ENCODE measurements around the gene PCF11. TPM values are rescaled to one million over a fixed set of nuclear protein-coding genes. Genes with fewer than 3 reads are reported as not detected.
"Not testable (repeated sequence)": the region's sequence is repeated elsewhere in the genome, so short reads cannot be mapped to it uniquely, and the experiment has no call there.

The PCF11 gene, protein sequence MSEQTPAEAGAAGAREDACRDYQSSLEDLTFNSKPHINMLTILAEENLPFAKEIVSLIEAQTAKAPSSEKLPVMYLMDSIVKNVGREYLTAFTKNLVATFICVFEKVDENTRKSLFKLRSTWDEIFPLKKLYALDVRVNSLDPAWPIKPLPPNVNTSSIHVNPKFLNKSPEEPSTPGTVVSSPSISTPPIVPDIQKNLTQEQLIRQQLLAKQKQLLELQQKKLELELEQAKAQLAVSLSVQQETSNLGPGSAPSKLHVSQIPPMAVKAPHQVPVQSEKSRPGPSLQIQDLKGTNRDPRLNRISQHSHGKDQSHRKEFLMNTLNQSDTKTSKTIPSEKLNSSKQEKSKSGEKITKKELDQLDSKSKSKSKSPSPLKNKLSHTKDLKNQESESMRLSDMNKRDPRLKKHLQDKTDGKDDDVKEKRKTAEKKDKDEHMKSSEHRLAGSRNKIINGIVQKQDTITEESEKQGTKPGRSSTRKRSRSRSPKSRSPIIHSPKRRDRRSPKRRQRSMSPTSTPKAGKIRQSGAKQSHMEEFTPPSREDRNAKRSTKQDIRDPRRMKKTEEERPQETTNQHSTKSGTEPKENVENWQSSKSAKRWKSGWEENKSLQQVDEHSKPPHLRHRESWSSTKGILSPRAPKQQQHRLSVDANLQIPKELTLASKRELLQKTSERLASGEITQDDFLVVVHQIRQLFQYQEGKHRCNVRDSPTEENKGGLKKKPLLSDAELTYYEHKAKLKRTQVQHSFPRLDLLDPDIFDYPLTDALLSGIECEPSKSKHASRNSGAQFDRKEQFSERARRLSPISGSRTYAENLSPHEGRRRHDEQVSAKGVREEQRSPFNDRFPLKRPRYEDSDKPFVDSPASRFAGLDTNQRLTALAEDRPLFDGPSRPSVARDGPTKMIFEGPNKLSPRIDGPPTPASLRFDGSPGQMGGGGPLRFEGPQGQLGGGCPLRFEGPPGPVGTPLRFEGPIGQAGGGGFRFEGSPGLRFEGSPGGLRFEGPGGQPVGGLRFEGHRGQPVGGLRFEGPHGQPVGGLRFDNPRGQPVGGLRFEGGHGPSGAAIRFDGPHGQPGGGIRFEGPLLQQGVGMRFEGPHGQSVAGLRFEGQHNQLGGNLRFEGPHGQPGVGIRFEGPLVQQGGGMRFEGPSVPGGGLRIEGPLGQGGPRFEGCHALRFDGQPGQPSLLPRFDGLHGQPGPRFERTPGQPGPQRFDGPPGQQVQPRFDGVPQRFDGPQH (N-terminal part only)
- 6.9 and 9.8 TPM in 2 replicates for total RNA-seq (2014; rRNA removed; shearing (Covaris generic); ENCODE audit: low replicate concordance)

GRCh38 chr11:83156996-83157593 lies at the start of gene PCF11:
Gene PCF11 (plus strand): TSS chr11:83157131. CDS start chr11:83157440, 309 bp downstream.
- in situ Hi-C loops (cut with HindIII; ENCODE audit: low pct_unique_long_range_greater_than_20kb, low sequenced_read_pairs): no loop called here
- DNase-seq (ENCODE audit: low read depth): no peak

- no peak for DNase-seq (ENCODE audit: low read depth)
- in situ Hi-C loops (cut with HindIII; ENCODE audit: low pct_unique_long_range_greater_than_20kb, low sequenced_read_pairs): no loop called here
Measured at GRCh38 chr11:83112886-83113285, 44.0 kb upstream of the PCF11 start.

GRCh38 chr11:83115026-83115425 lies 41.9 kb upstream of the PCF11 start:
- DNase-seq (ENCODE audit: low read depth): no peak
- in situ Hi-C loops (cut with HindIII; ENCODE audit: low pct_unique_long_range_greater_than_20kb, low sequenced_read_pairs): no loop called here

DNA sequence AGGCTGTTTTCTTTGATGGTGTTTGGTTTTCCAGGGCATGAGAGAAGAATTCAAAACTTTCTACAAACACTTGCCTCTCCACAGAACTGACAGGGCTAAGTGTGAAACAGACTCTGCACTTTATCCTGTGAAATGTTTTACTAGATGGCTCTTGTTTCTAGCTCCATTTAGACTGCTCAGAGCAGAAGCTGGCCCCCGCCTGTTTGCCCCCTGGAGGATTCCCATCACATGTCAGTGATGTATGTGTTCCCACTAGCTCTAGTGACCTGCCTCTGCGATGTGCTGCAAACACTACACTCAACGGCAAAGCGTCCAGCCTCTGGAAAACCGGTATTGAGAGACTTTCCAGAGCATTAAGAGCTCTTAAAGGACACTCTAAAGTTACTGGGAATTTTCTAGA lies 41.4 kb upstream of the PCF11 start:
- in situ Hi-C loops (cut with HindIII; ENCODE audit: low pct_unique_long_range_greater_than_20kb, low sequenced_read_pairs): no loop called here
- no peak for DNase-seq (ENCODE audit: low read depth)

DNA sequence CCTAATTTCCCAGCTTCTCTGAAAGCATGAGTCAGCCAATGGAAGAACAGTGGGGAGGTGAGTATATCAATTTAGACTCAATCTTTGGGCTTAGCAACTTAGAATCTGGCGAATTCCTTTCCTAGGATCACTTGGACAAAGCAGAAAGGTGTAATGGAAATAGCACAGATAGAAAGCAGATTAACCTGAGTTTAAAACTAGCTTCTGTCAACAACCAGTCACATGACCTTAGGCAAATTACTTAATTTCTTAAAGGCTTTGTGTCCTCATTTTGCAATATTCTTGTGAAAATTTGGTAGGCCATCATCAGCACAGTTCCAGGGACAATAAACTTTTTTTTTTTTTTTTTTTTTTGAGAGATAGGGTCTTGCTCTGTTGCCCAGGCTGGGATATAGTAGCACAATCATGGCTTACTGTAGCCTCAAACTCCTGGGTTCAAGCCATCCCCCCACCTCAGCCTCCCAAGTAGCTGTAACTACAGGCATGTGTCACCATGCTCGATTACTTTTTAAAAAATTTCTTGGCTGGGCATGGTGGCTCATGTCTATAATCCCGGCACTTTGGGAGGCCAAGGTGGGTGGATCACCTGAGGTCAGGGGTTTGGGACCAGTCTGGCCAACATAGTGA lies 40.8 kb upstream of the PCF11 start:
- in situ Hi-C loops (cut with HindIII; ENCODE audit: low pct_unique_long_range_greater_than_20kb, low sequenced_read_pairs): no loop called here
- no peak for DNase-seq (ENCODE audit: low read depth)

DNA sequence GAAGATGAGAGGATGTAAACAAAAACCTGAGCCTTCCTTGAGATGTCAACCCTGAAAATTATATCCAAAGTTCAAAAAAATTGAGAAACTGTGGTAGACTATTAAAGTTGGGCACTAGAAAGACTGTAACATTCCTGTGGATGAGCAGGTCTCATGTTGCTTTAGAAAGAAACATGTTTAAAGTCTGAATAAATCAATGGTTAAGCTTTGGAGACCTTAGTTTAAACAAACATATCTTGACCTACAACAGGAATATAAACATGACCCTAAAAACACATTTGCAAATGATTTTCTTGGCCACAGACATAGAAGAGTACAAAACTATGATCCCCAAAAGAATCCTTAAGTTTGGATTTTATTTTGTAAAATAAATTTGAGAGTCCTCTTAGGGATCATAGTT lies 38.1 kb upstream of the PCF11 start:
- in situ Hi-C loops (cut with HindIII; ENCODE audit: low pct_unique_long_range_greater_than_20kb, low sequenced_read_pairs): no loop called here
- no peak for DNase-seq (ENCODE audit: low read depth)

DNA sequence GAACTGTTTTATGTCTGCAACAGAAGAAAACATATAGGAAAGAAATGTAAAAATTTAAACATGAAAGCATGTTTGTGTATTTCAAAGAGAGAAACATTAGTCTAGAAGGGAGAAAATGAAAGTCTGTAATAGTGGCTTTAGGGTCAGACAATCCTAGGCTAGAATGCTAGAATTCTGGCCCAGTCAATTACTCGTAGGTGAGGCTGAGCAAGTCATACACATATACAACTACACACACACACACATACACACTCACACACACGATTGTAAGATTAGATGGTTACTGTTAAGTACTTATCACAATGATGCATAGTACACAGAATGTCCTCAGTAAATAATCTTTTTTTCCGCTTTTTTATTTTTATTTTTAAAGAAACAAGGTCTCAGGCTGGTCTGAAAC lies 37.7 kb upstream of the PCF11 start:
- DNase-seq (ENCODE audit: low read depth): no peak
- in situ Hi-C loops (cut with HindIII; ENCODE audit: low pct_unique_long_range_greater_than_20kb, low sequenced_read_pairs): no loop called here

DNA sequence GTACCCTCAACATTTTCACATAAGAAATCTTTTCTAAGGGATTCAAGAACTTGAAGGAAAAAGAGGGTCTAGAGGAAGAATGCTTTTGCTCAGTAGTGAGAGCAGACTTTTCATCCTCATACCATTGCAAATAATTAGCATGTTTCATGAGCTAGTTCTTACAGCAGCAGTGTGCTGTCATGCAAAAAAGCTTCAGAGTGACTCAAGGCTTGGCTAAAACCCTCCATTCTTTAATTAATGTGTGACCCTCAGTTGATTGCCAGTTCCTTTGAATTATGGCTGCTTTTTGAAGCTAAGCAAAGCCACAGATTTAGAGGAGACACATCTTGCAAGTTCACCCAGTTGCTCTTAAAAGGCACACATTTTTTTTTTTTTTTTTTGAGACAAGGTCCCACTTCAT lies 36.6 kb upstream of the PCF11 start:
- in situ Hi-C loops (cut with HindIII; ENCODE audit: low pct_unique_long_range_greater_than_20kb, low sequenced_read_pairs): no loop called here
- no peak for DNase-seq (ENCODE audit: low read depth)

- in situ Hi-C loops (cut with HindIII; ENCODE audit: low pct_unique_long_range_greater_than_20kb, low sequenced_read_pairs): no loop called here
- DNase-seq (ENCODE audit: low read depth): no peak
Measured at GRCh38 chr11:83122050-83122449, 34.9 kb upstream of the PCF11 start.

DNA sequence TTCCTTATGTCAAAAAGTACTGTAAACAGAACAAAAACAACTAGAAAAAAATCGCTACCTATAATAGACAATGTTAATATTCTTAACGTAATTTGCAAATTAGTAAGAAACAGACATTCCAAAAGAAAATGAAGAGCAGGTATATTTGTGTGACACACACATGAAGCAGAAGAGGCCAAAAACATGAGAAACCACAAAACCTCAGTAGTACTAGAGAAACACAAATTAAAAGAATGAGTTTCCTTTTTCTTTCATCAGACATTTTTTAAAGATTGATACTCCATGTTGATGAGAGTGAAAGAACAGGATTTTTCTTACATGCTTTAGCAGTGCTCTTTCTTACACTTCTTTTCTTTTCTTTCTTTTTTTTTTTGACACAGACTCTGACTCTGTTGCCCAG lies 34.2 kb upstream of the PCF11 start:
- no peak for DNase-seq (ENCODE audit: low read depth)
- in situ Hi-C loops (cut with HindIII; ENCODE audit: low pct_unique_long_range_greater_than_20kb, low sequenced_read_pairs): no loop called here

- in situ Hi-C loops (cut with HindIII; ENCODE audit: low pct_unique_long_range_greater_than_20kb, low sequenced_read_pairs): no loop called here
- no peak for DNase-seq (ENCODE audit: low read depth)
Measured at GRCh38 chr11:83124636-83125424, 32.1 kb upstream of the PCF11 start.

DNA sequence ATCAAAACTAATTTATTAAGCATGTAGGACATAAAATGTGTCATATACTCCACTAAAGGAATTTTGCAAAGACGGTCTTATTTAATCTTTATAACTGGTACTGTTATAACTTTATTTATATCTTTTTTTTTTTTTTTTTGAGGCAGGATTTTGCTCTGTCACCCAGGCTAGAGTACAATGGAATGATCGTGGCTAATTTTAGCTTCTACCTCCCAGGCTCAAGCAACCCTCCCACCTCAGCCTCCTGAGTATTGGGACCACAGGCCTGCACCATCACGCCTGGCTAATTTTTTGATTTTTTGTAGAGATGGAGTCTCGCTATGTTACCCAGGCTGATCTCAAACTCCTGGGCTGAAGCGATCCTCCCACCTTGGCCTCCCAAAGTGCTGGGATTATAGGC lies 31.4 kb upstream of the PCF11 start:
- DNase-seq (ENCODE audit: low read depth): no peak
- in situ Hi-C loops (cut with HindIII; ENCODE audit: low pct_unique_long_range_greater_than_20kb, low sequenced_read_pairs): no loop called here

DNA sequence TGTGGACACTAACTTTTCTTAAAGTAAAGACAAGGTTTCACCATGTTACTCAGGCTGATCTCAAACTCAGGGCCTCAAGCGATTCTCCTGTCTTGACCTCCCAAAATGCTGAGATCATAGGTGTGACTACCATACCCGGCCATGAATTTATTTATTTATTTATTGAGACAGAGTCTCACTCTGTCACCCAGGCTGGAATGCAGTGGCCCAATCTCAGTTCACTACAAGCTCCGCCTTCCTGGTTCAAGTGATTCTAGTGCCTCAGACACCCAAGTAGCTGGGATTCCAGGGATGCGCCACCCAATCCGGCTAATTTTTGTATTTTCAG lies 29.7 kb upstream of the PCF11 start:
- DNase-seq (ENCODE audit: low read depth): no peak
- in situ Hi-C loops (cut with HindIII; ENCODE audit: low pct_unique_long_range_greater_than_20kb, low sequenced_read_pairs): no loop called here

- no peak for DNase-seq (ENCODE audit: low read depth)
- in situ Hi-C loops (cut with HindIII; ENCODE audit: low pct_unique_long_range_greater_than_20kb, low sequenced_read_pairs): no loop called here
Measured at GRCh38 chr11:83132191-83132590, 24.7 kb upstream of the PCF11 start.

DNA sequence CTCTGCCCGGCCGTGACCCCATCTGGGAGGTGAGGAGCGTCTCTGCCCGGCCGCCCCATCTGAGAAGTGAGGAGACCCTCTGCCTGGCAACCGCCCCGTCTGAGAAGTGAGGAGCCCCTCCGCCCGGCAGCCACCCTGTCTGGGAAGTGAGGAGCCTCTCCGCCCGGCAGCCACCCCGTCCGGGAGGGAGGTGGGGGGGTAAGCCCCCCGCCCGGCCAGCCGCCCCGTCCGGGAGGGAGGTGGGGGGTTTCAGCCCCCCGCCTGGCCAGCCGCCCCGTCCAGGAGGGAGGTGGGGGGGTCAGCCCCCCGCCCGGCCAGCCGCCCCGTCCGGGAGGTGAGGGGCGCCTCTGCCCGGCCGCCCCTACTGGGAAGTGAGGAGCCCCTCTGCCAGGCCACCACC lies 23.7 kb upstream of the PCF11 start:
- in situ Hi-C loops (cut with HindIII; ENCODE audit: low pct_unique_long_range_greater_than_20kb, low sequenced_read_pairs); DNase-seq (ENCODE audit: low read depth): not testable (repeated sequence)

DNA sequence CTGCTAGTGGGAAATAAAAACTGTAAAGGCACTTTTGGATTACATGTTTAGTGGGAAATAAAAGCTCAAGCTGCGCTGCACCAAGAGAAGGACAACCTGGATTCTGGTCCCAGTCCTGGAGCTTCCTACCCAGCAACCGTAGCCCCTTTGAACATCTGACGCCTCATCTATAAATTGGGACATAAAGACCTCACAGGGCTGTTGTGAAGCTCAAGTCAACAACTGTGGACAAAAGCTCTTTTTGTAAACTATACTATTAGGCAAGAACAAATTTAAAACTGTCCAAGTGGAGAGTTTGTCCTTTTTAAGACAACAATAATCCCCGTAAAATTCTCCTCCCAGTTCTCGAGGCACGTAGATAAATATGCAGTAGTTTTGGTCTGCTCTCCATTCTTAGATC lies 17.6 kb upstream of the PCF11 start:
- DNase-seq (ENCODE audit: low read depth): no peak
- in situ Hi-C loops (cut with HindIII; ENCODE audit: low pct_unique_long_range_greater_than_20kb, low sequenced_read_pairs): no loop called here

DNA sequence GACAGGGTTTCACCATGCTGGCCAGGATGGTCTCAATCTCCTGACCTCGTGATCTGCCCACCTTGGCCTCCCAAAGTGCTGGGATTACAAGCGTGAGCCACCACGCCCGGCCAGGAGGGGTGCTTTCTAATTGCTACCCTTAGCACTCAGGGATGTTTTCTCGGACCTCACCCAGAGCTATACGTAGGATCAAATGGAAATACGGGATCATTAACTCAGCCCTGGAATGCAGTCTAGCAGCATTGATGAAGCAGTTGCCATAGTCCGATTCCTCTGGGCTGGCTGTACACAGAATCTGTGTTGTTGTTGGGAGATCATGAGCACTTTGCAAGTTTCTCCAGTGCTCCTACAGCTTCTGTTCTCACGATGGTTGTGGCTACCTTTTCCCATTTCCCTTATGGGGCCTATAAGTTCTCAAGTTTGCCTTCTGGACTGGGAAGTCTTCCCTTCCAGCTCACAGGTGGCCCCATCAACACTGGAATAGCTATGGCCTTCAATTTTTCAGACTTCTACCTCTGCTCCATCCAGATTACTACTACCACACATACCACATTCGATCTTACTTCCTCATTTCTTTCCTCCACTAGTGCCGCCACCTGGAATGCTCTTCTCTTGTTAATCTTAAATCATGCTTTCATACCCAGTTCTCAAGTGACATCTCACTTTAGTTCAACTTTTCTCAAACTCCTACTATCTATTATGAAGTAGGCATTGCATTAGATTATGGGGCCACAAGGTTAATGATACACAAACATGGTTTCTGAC lies 16.1 kb upstream of the PCF11 start:
- in situ Hi-C loops (cut with HindIII; ENCODE audit: low pct_unique_long_range_greater_than_20kb, low sequenced_read_pairs): no loop called here
- no peak for DNase-seq (ENCODE audit: low read depth)
